Right lobe of liver (tissue), 6 donors: Measurements from ENCODE around the gene ARID5B. TPM values are rescaled to one million over a fixed set of nuclear protein-coding genes. Genes with fewer than 3 reads are reported as not detected.
"Not testable (repeated sequence)": the region's sequence is repeated elsewhere in the genome, so short reads cannot be mapped to it uniquely, and the experiment has no call there.

ENCODE experiments used
- ATAC-seq, 4 donors: fragments of 200-7000 bp; cut with Tn5 transposase; one replicate each; pipeline ENCODE4 v1.9.1; 2020; ENCODE audit warnings: mild to moderate bottlenecking in 4 of 4, moderate library complexity in 4 of 4
- DNase-seq, 3 donors: peaks; one replicate each; pipeline ENCODE4 v3.0.0-alpha.2; 2020
- H3K27ac ChIP-seq, 3 donors: fragments of 200-600 bp; one replicate each; pipeline ENCODE4 v1.8.0; 2022
- H3K27me3 ChIP-seq, 2 donors: fragments of 200-600 bp; one replicate each; pipeline ENCODE4 v1.8.0; 2022
- H3K36me3 ChIP-seq, 4 donors: fragments of 200-600 bp; sonication (generic) in 1 of 4; one replicate each; pipeline versions ENCODE4 v1.5.1 to v1.8.0; 2017 to 2022; ENCODE audit warnings: control low read depth in 1 of 4
- H3K4me1 ChIP-seq, 4 donors: fragments of 200-600 bp; sonication (generic) in 1 of 4; one replicate each; pipeline versions ENCODE4 v1.5.1 to v1.8.0; 2017 to 2022; ENCODE audit warnings: control low read depth in 1 of 4
- H3K4me3 ChIP-seq, 3 donors: fragments of 200-600 bp; one replicate each; pipeline ENCODE4 v1.8.0; 2022
- H3K9me3 ChIP-seq, 4 donors: fragments of 200-600 bp; sonication (generic) in 1 of 4; one replicate each; pipeline versions ENCODE4 v1.5.1 to v1.8.0; 2017 to 2022; ENCODE audit warnings: control low read depth in 1 of 4
- CTCF ChIP-seq, 4 donors: fragments of 200-600 bp in 3 of 4; fragments of 450-650 bp in 1 of 4; IDR thresholded peaks; one replicate each; pipeline versions ENCODE4 v1.5.1 to v1.8.0; 2016 to 2022; ENCODE audit warnings: antibody characterized with exemption in 4 of 4, mild to moderate bottlenecking in 2 of 4
- POLR2A ChIP-seq: fragments of 450-650 bp; IDR thresholded peaks from one replicate; pipeline ENCODE4 v1.6.1; 2017; ENCODE audit warnings: antibody characterized with exemption, mild to moderate bottlenecking
- WGBS: methylation state at CpG from one replicate; pipeline ENCODE4 v1.1.6; 2018; ENCODE audit warnings: low coverage, low lambda C conversion rate; ENCODE audit not compliant: insufficient coverage; ENCODE audit errors: missing lambda C conversion rate; 5-methylcytosine and 5-hydroxymethylcytosine counted together
- intact Hi-C, 2 donors: fragments of 100-400 bp; cut with DNase I; formaldehyde crosslinking; loops; one replicate each; pipeline versions ENCODE4 v1.11.2 to v1.14.1; 2022
- total RNA-seq, 6 experiments: library from RNA; depleted of rRNA in 2 of 6; stranded (reverse); fragments of >200 nt in 2 of 6; fragmentation: NEBNext Ultra II Directional in 3 of 6; extraction: Animal tissue kit (Norgen Biotek cat#: 25700) in 3 of 6; gene quantifications; one replicate each; pipeline versions ENCODE4 v1.1.0 to v1.2.4, GENCODE V29; 2016 to 2023
- donor health status: DM: no; HTN: yes; CAD: no.
- donor health status: DM: no; HTN: no; CAD: no.
- donor health status: DM: no; HTN: no; CAD: no.
- donor health status: DM: no; HTN: yes; CAD: no.
- donor health status: DM: no; HTN: yes; CAD: no.

ARID5B gene
- total RNA-seq, 6 experiments from 2014 or later, result 2.7 to 10.5 (median 5.3) TPM

GRCh38 chr10:61867817-61868216 is 33.7 kb upstream of the ARID5B start:
- H3K36me3 ChIP-seq, H3K27me3 ChIP-seq, ATAC-seq, intact Hi-C loops, H3K4me1 ChIP-seq, H3K9me3 ChIP-seq, H3K27ac ChIP-seq: not testable (repeated sequence)
- DNase-seq, result peak; percentile 69 to 75 (median 71)
- no CpG with 5 or more reads among the region's 25 CpGs for WGBS
- TF ChIP-seq CTCF (IDR thresholded peaks at IDR 0.05), result peak; percentile 22 to 45 (median 38)
- peak overlapping the region; percentile 40 to 53 (median 51) for H3K4me3 ChIP-seq

GRCh38 chr10:61869041-61869675 is 32.3 kb upstream of the ARID5B start:
- WGBS, result 64% methylated on average over 6 of the region's 8 CpGs
- Histone ChIP-seq H3K27me3 (no peaks in the 10 kb centered on the region), H3K27ac (no peak overlapping the region), H3K9me3 (no peaks in the 10 kb centered on the region), H3K4me3 (no peak overlapping the region), H3K4me1 (no peaks in the 10 kb centered on the region), H3K36me3 (no peaks in the 10 kb centered on the region)
- ATAC-seq, result no peak
- TF ChIP-seq POLR2A (no peak), CTCF (IDR thresholded peaks at IDR 0.05) (no peak)
- no peak for DNase-seq
- intact Hi-C loops, result no loop called here

GRCh38 chr10:61869774-61870525 is 31.5 kb upstream of the ARID5B start:
- no peak for DNase-seq
- TF ChIP-seq CTCF (IDR thresholded peaks at IDR 0.05) (no peak), POLR2A (no peak)
- no peak overlapping the region for H3K27ac ChIP-seq
- H3K27me3 ChIP-seq, result no peaks in the 10 kb centered on the region
- 32% methylated on average over 6 of the region's 6 CpGs for WGBS
- H3K9me3 ChIP-seq, result no peaks in the 10 kb centered on the region
- H3K4me1 ChIP-seq, result no peaks in the 10 kb centered on the region
- ATAC-seq, result no peak
- no peak overlapping the region for H3K4me3 ChIP-seq
- intact Hi-C loops, result no loop called here
- no peaks in the 10 kb centered on the region for H3K36me3 ChIP-seq

- intact Hi-C loops, result no loop called here
- no peak overlapping the region for H3K4me3 ChIP-seq
- DNase-seq, result no peak
- H3K27ac ChIP-seq, result no peak overlapping the region
- no peaks in the 10 kb centered on the region for H3K9me3 ChIP-seq
- TF ChIP-seq CTCF (IDR thresholded peaks at IDR 0.05), result no peak
- TF ChIP-seq POLR2A, result no peak
- WGBS, result 56% methylated on average over 3 of the region's 3 CpGs
- no peak for ATAC-seq
- no peaks in the 10 kb centered on the region for H3K27me3 ChIP-seq
- H3K4me1 ChIP-seq, result no peaks in the 10 kb centered on the region
- no peaks in the 10 kb centered on the region for H3K36me3 ChIP-seq
These were observed 31.0 kb upstream of the ARID5B start for GRCh38 chr10:61870526-61870895.
